Adrenal gland (tissue), 12 donors: Measurements from ENCODE around the gene STXBP1. TPM values are rescaled to one million over a fixed set of nuclear protein-coding genes. Genes with fewer than 3 reads are reported as not detected.

Source experiments
- DNase-seq, 7 donors: peaks; one replicate each; pipeline ENCODE4 v3.0.0-alpha.2; 2019 to 2020
- H3K27ac ChIP-seq, 5 donors: fragments of 200-600 bp; sonication (generic) in 4 of 5; 1 replicate in 3 of 5; 2 replicates in 2 of 5; pipeline versions ENCODE4 v1.5.1 to v1.8.0; 2016 to 2020; ENCODE audit warnings: mild to moderate bottlenecking in 1 of 5
- H3K27me3 ChIP-seq: fragments of 200-600 bp; 2 replicates; pipeline ENCODE4 v1.8.0; 2021
- H3K36me3 ChIP-seq, 2 donors: fragments of 200-600 bp; replicated peaks in 1 of 2; 1 replicate in 1 of 2; 2 replicates in 1 of 2; pipeline versions ENCODE4 v1.5.1 to v1.8.0; 2018 to 2022
- H3K4me1 ChIP-seq, 2 donors: fragments of 200-600 bp; replicated peaks in 1 of 2; 1 replicate in 1 of 2; 2 replicates in 1 of 2; pipeline versions ENCODE4 v1.5.1 to v1.8.0; 2018 to 2021
- H3K4me3 ChIP-seq, 4 donors: fragments of 200-600 bp; sonication (generic) in 3 of 4; one replicate each; pipeline ENCODE4 v1.5.1; 2016 to 2018
- H3K9me3 ChIP-seq, 3 donors: fragments of 200-600 bp; sonication (generic) in 1 of 3; replicated peaks in 1 of 3; 1 replicate in 2 of 3; 2 replicates in 1 of 3; pipeline versions ENCODE4 v1.5.1 to v1.8.0; 2016 to 2021
- POLR2A ChIP-seq, 2 donors: fragments of 450-650 bp; IDR thresholded peaks; one replicate each; pipeline ENCODE4 v1.6.1; 2017; ENCODE audit warnings: antibody characterized with exemption in 2 of 2, mild to moderate bottlenecking in 2 of 2, moderate library complexity in 1 of 2
- WGBS, 4 donors: extraction: QIAGEN DNeasy Blood & Tissue Kit in 2 of 4; methylation state at CpG; one replicate each; pipeline versions ENCODE4 v1.1.5 to v1.1.7; 2013 to 2017; 5-methylcytosine and 5-hydroxymethylcytosine counted together
- intact Hi-C, 2 donors: fragments of 100-400 bp; cut with DNase I; formaldehyde crosslinking; loops; one replicate each; pipeline versions ENCODE4 v1.14.1 to v1.15.0; 2022 to 2023
- polyA plus RNA-seq, 3 donors: library from polyadenylated mRNA; stranded (reverse); fragments of 200-250 nt in 2 of 3; fragments of 350-450 nt in 1 of 3; fragmentation: Illumina TruSeq in 1 of 3; extraction: RNeasy Lipid Tissue Mini Kit (QIAGEN cat#74804) in 1 of 3; gene quantifications; one replicate each; pipeline ENCODE4 v1.2.3, GENCODE V29; 2013 to 2014
- total RNA-seq, 9 donors: library from RNA; depleted of rRNA in 4 of 9; stranded (reverse); fragments of >200 nt in 4 of 9; fragments of 120-200 nt in 1 of 9; fragmentation: NEBNext Ultra II Directional in 1 of 9; extraction: Animal tissue kit (Norgen Biotek cat#: 25700) in 1 of 9; gene quantifications; one replicate each; pipeline versions ENCODE4 v1.1.0 to v1.2.4, GENCODE V29; 2013 to 2023
- TF ChIP-seq, protein P1 (sequence below), 6 experiments: fragments of 450-650 bp in 4 of 6; fragments of 200-600 bp in 2 of 6; sonication (generic) in 1 of 6; IDR thresholded peaks; 1 replicate in 5 of 6; 2 replicates in 1 of 6; pipeline versions ENCODE4 v1.5.1 to v1.8.0; 2016 to 2021; ENCODE audit warnings: antibody characterized with exemption in 6 of 6, mild to moderate bottlenecking in 2 of 6, moderate library complexity in 1 of 6
- donor health status: healthy with polysubstance abuse.
- donor health status: Bipolar disorder and iron deficiency.
- donor health status: DM: yes; HTN: yes; CAD: no.
- donor health status: DM: no; HTN: no; CAD: no.
- donor health status: DM: no; HTN: no; CAD: no.
- donor health status: DM: yes; HTN: yes; CAD: no.

The STXBP1 gene
- total and polyA plus RNA-seq, 12 donors = 15.4 to 169 (median 59.6) TPM

DNA sequence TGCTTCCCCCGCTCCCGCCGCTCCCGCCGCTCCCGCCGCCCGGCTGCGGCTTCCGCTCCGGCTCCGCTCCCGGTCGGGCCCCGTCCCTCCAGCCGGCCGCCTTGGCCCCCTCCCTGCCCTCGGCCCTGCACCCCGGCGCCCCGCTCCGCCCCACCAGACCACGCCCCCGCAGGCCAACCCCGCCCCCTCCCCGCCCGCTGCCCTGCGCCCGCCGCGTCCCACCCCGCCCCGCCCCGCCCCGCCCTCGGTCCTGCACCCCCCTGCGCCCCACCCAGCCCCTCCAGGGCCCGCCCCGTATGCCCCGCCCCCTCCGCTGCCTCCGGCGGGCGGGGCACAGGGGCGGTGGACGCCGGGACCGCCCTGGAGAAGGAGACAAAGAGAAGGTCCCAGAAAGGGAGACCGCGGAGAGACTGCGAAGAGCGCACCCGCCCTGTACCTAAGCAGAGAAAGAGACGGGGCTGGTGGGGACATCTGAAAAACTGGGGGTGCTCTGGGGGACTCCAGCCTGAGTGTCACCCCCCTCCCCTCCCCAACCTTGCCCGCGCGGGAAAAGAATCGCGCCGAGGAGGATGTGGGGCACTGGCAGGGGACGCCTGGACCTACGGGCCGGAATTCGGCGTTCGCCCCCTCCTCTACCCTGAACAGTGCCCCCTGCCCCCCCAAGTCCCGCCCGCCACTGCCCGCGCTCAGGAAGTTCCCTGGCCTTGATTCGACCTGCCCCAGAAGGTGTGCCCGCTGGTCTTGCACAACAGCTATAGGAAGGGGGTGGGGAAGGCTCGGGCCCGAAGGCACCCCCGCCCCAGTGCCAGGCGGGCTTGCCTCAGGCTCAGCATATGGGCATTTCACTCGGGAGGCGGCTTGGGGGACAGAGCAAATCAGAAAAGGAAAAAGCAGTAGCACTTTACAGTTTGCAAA lies 42.8 kb upstream of the STXBP1 start:
- no peaks in the 10 kb centered on the region for H3K36me3 ChIP-seq
- H3K27ac ChIP-seq = peak overlapping the region; percentile 65 to 98 (median 88)
- H3K4me3 ChIP-seq = peak overlapping the region in 3 of 4 donors; percentile 18 to 65 (median 64)
- H3K27me3 ChIP-seq = no peaks in the 10 kb centered on the region
- 1 to 2% (median 1%) methylated on average over 16 to 74 of the region's 78 CpGs for WGBS, 4 donors
- H3K4me1 ChIP-seq = peaks cover 31 to 60% of the 10 kb centered on the region in 2 donors
- TF ChIP-seq POLR2A (IDR thresholded peaks at IDR 0.05) = peak in 1 of 2 donors; percentile 65
- TF ChIP-seq, protein P1, sequence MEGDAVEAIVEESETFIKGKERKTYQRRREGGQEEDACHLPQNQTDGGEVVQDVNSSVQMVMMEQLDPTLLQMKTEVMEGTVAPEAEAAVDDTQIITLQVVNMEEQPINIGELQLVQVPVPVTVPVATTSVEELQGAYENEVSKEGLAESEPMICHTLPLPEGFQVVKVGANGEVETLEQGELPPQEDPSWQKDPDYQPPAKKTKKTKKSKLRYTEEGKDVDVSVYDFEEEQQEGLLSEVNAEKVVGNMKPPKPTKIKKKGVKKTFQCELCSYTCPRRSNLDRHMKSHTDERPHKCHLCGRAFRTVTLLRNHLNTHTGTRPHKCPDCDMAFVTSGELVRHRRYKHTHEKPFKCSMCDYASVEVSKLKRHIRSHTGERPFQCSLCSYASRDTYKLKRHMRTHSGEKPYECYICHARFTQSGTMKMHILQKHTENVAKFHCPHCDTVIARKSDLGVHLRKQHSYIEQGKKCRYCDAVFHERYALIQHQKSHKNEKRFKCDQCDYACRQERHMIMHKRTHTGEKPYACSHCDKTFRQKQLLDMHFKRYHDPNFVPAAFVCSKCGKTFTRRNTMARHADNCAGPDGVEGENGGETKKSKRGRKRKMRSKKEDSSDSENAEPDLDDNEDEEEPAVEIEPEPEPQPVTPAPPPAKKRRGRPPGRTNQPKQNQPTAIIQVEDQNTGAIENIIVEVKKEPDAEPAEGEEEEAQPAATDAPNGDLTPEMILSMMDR (IDR thresholded peaks at IDR 0.05) = no peak
- peak; percentile 80 to 85 (median 84) for DNase-seq
- intact Hi-C loops = loop anchor here in 1 of 2 donors (5.0 kb wide), 1 partner anchor 42 kb away; no protein-coding TSS in a partner anchor
- H3K9me3 ChIP-seq = no peaks in the 10 kb centered on the region

DNA sequence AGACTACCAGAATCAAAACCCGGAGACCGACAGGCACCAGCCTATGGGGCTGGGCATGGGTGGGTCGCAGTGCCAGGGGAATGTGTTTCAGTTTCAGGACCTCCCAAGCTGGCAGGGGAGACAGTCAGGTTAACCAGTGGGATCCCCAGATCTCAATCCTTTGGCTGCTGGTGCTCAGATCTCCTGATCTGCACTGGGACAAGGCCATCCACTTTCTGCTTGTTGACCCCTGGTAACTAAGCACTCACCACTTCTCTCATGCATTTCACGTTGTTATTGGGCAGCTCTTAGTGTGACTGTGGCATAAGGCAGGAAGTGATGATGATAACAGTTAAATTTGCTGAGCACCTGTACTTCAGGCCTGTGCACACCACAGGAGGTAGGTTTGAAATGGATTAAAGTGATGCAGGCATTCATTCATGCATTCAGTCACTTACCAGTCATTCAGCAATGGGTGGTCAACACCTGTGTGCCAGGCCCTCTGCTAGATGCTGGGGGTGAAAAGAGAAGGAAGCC lies 42.1 kb upstream of the STXBP1 start:
- DNase-seq = peak in 2 of 7 donors; percentile 36 to 52
- TF ChIP-seq POLR2A (IDR thresholded peaks at IDR 0.05) = peak in 1 of 2 donors; percentile 17
- TF ChIP-seq, protein P1 (IDR thresholded peaks at IDR 0.05) = no peak
- peak overlapping the region; percentile 65 to 98 (median 88) for H3K27ac ChIP-seq
- peaks cover 37 to 65% of the 10 kb centered on the region in 2 donors for H3K4me1 ChIP-seq
- WGBS, 4 donors = 14 to 27% (median 19%) methylated on average over 4 of the region's 4 CpGs
- no peaks in the 10 kb centered on the region for H3K27me3 ChIP-seq
- intact Hi-C loops = loop anchor here in 1 of 2 donors (5.0 kb wide), 1 partner anchor 43 kb away; no protein-coding TSS in a partner anchor
- no peaks in the 10 kb centered on the region for H3K9me3 ChIP-seq
- H3K36me3 ChIP-seq = no peaks in the 10 kb centered on the region
- peak overlapping the region in 1 of 4 donors; percentile 65 for H3K4me3 ChIP-seq

DNA sequence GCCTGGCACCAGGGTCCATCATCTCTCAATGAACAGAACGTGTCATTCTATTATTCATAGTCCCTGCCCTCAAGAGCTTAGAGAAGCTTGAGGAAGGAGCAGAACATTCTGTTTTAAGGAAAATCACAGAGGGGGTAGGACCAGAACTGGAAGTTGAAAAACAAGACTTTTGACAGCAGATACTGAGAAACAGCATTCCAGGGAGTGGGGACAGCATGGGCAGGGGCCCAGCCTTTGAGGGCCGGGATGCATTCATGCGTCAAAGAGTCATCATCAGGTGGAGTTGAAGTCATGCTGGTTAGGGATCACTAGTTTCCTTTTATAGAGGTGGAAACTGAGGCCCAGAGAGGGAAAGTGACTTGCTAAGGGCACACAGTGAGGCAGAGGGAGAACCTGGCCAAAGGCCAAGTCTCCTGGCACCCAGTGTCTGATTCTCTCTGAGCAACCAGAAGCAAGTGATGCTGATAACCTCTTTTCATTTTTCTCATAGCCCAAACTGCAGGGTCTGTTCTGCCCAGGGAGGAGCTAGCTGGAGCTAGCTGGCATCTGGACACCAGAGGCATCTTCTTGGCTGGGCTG lies 41.5 kb upstream of the STXBP1 start:
- no peaks in the 10 kb centered on the region for H3K27me3 ChIP-seq
- peak overlapping the region in 4 of 5 donors; percentile 83 to 98 (median 92) for H3K27ac ChIP-seq
- TF ChIP-seq, protein P1 (IDR thresholded peaks at IDR 0.05) = no peak
- no peak for TF ChIP-seq POLR2A (IDR thresholded peaks at IDR 0.05)
- WGBS, 4 donors = 57 to 75% (median 71%) methylated on average over 3 of the region's 3 CpGs
- peak in 1 of 7 donors; percentile 57 for DNase-seq
- no peaks in the 10 kb centered on the region for H3K9me3 ChIP-seq
- H3K36me3 ChIP-seq = no peaks in the 10 kb centered on the region
- no peak overlapping the region for H3K4me3 ChIP-seq
- H3K4me1 ChIP-seq = peaks cover 37 to 60% of the 10 kb centered on the region in 2 donors
- intact Hi-C loops = no loop called here

DNA sequence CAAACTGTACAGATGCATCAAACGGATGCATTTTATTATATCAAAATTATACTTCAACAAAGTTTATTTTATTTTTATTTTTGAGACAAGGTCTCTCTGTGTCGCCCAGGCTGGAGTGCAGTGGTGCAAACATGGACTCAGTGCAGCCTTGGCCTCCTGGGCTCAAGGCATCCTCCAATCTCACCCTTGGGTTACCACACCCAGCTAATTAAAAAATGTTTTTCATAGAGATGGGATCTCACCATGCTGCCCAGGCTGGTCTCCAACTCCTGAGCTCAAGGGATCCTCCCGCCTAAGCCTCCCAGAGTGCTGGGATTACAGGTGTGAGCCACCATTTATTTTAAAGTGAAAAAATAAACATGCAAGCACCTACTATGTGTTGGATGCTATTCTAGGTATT lies 40.1 kb upstream of the STXBP1 start:
- H3K4me3 ChIP-seq = no peak overlapping the region
- no peaks in the 10 kb centered on the region for H3K9me3 ChIP-seq
- H3K27ac ChIP-seq = peak overlapping the region in 1 of 5 donors; percentile 84
- H3K36me3 ChIP-seq = no peaks in the 10 kb centered on the region
- H3K4me1 ChIP-seq = peaks cover 26 to 49% of the 10 kb centered on the region in 2 donors
- intact Hi-C loops = no loop called here
- TF ChIP-seq POLR2A (IDR thresholded peaks at IDR 0.05) = no peak
- TF ChIP-seq, protein P1 (IDR thresholded peaks at IDR 0.05) = no peak
- 81 to 89% (median 85%) methylated on average over 3 of the region's 3 CpGs for WGBS, 4 donors
- no peaks in the 10 kb centered on the region for H3K27me3 ChIP-seq
- no peak for DNase-seq
